ENCODE data around the gene ZNF335.

ZNF335 gene

DNA sequence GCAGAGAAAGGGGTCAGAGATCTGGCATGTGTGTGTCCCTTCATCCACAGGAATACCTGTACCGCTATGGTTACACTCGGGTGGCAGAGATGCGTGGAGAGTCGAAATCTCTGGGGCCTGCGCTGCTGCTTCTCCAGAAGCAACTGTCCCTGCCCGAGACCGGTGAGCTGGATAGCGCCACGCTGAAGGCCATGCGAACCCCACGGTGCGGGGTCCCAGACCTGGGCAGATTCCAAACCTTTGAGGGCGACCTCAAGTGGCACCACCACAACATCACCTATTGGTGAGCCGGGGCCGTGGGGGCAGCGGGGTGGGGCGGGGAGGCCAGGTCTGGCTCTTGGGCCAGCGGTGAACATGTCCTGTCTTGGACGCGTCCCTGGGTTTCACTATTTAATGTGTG, 37.8 kb upstream of the ZNF335 start:
- no peak for TF ChIP-seq ZFX (IDR thresholded peaks at IDR 0.05)
- TF ChIP-seq, protein P1, sequence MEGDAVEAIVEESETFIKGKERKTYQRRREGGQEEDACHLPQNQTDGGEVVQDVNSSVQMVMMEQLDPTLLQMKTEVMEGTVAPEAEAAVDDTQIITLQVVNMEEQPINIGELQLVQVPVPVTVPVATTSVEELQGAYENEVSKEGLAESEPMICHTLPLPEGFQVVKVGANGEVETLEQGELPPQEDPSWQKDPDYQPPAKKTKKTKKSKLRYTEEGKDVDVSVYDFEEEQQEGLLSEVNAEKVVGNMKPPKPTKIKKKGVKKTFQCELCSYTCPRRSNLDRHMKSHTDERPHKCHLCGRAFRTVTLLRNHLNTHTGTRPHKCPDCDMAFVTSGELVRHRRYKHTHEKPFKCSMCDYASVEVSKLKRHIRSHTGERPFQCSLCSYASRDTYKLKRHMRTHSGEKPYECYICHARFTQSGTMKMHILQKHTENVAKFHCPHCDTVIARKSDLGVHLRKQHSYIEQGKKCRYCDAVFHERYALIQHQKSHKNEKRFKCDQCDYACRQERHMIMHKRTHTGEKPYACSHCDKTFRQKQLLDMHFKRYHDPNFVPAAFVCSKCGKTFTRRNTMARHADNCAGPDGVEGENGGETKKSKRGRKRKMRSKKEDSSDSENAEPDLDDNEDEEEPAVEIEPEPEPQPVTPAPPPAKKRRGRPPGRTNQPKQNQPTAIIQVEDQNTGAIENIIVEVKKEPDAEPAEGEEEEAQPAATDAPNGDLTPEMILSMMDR (conservative IDR thresholded peaks at IDR 0.05), result no peak
- H3K27ac ChIP-seq, result no peak overlapping the region

DNA sequence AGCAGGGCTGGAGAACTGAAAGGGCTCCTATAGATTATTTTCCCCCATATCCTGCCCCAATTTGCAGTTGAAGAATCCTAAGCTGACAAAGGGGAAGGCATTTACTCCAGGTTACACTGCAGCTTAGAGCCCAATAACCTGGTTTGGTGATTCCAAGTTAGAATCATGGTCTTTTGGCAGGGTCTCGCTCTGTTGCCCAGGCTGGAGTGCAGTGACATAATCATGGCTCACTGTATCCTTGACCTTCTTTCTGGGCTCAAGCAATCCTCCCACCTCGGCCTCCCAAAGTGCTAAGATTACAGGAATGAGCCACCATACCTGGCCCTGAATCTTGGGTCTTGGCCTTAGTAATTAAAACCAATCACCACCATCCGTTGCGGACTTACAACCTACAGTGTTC, 35.7 kb upstream of the ZNF335 start:
- H3K27ac ChIP-seq, result no peak overlapping the region
- TF ChIP-seq, protein P1 (conservative IDR thresholded peaks at IDR 0.05), result no peak

DNA sequence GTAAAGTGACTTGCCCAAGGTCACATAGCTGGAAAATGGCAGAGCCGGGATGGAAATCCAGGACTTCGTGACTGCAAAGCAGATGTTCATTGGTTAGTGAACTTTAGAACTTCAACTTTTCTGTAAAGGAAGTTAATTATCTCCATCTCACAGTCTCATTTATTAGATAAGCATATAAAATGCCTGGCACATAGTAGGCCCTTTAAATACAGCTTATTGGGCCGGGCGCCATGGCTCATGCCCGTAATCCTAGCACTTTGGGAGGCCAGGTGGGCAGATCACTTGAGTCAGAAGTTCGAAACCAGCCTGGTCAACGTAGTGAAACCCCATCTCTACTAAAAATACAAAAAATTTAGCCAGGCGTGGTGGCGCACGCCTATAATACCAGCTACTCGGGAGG, 35.0 kb upstream of the ZNF335 start:
- H3K27ac ChIP-seq, result no peak overlapping the region
- TF ChIP-seq, protein P1 (conservative IDR thresholded peaks at IDR 0.05), result no peak
- TF ChIP-seq ZFX (IDR thresholded peaks at IDR 0.05), result no peak

DNA sequence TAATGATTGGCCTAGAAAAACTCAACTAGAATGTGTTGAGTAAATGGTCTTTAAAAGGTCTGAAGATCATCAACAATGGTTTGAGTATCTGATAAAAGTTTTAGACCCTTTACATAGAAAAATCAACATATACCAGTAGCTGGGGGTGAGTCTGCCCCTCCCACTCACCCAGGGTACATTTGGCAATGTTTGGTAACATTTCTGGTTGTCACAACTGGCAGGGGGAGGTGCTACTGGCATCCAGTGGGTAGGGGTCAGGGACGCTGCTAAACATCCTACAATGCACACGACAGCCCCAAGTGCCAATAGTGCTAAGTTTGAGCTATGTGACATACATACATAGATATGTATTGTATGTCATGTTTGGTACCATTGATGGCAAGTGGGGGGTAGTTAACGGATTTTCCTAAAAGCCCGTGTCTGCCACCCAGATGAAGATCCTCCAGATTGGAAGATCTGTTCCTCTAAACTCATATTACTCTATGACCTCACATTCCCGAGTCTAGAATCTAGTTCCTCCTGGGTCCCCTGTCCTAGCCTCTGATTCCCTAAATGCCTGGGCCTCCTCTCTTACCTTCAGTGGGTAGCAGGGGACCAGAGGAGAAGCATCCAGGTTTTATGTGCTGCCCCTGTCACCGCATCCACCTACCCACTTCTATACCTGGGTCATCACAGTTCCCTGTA, 34.2 kb upstream of the ZNF335 start:
- H3K27ac ChIP-seq, result no peak overlapping the region
- TF ChIP-seq, protein P1 (conservative IDR thresholded peaks at IDR 0.05), result no peak
- no peak for TF ChIP-seq ZFX (IDR thresholded peaks at IDR 0.05)

DNA sequence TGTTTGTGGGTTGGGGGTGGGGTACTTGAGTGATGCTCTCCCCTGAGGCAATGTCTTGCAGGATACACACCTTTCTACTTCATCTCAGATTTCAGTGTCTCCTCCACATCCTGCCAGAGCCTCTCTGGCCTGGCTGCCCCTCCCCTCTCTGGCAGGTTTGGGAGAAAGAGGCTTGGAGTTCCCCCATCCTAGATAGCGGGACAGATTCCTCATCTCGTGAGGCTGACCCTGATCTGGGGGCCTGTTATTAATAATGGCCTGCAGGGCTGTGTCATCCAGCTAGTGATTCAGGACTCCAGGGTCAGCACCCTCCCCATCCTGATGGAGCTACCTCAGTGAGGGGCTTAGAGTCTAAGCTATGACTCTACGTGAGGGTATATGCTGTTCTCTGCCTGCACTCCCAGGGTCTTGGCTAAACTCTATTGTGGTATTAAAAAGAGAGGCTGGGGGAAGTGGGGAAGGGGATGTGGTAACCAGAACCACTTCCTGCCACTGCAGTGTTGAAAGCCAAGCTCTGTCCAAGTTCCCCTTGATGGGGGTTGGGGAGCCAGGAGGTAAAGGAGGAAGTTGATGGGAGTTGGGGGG, 33.0 kb upstream of the ZNF335 start:
- no peak overlapping the region for H3K27ac ChIP-seq

DNA sequence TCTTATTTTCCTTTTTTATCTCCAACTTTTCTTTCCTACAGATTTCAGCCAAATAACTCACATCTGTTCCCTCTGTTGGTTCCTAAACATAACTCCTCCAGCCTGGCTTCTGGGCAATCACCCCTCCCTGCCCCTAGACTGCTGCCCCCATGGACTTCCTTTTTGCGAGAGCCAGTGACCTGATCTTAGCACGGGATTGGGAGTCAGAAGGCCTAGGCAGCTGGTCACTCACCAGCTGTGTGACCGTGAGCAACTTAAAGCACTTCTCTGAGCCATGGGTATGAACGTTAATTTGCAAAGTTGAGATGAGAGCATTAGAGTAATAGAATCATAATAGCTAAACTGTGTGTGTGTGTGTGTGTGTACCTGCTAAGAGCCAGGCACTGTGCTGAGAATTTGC, 32.2 kb upstream of the ZNF335 start:
- H3K27ac ChIP-seq, result no peak overlapping the region
- TF ChIP-seq ZFX (IDR thresholded peaks at IDR 0.05), result no peak
- TF ChIP-seq, protein P1 (conservative IDR thresholded peaks at IDR 0.05), result no peak

More for the DNA sequence above, 33.0 kb upstream of the ZNF335 start:
- TF ChIP-seq, protein P1 (conservative IDR thresholded peaks at IDR 0.05), result no peak

DNA sequence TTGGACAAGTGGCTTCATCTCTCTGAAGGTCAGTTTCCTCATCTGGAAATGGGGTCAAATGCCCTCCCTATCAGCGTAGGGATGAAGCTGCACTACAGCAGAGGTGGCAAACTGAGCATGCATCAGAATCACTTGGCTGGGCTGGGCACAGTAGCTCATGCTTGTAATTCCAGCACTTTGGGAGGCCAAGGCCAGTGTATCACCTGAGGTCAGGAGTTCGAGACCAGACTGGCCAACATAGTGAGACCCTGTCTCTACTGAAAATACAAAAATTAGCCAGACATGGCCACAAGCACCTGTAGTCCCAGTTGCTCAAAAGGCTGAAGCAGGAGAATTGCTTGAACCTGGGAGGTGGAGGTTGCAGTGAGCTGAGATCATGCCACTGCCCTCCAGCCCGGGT, 30.0 kb upstream of the ZNF335 start:
- TF ChIP-seq ZFX (IDR thresholded peaks at IDR 0.05), result no peak
- TF ChIP-seq, protein P1 (conservative IDR thresholded peaks at IDR 0.05), result no peak
- H3K27ac ChIP-seq, result no peak overlapping the region
